Suprapubic skin (tissue), 4 donors: ENCODE measurements around the gene TIAL1. TPM values are rescaled to one million over a fixed set of nuclear protein-coding genes. Genes with fewer than 3 reads are reported as not detected.

Experiments used
- DNase-seq, 2 donors: peaks; one replicate each; pipeline ENCODE4 v3.0.0-alpha.2; 2019; ENCODE audit warnings: low spot score in 2 of 2
- H3K27ac ChIP-seq: fragments of 200-600 bp; sonication (generic); one replicate; pipeline ENCODE4 v1.5.1; 2019
- H3K27me3 ChIP-seq: fragments of 200-600 bp; sonication (generic); one replicate; pipeline ENCODE4 v1.5.1; 2019
- H3K36me3 ChIP-seq: fragments of 200-600 bp; sonication (generic); one replicate; pipeline ENCODE4 v1.5.1; 2019
- H3K4me1 ChIP-seq: fragments of 200-600 bp; sonication (generic); one replicate; pipeline ENCODE4 v1.5.1; 2019
- H3K4me3 ChIP-seq: fragments of 200-600 bp; sonication (generic); one replicate; pipeline ENCODE4 v1.5.1; 2019; ENCODE audit warnings: mild to moderate bottlenecking
- H3K9me3 ChIP-seq: fragments of 200-600 bp; sonication (generic); one replicate; pipeline ENCODE4 v1.5.1; 2019
- CTCF ChIP-seq, 2 donors: fragments of 200-600 bp in 1 of 2; fragments of 450-650 bp in 1 of 2; sonication (generic) in 1 of 2; IDR thresholded peaks; one replicate each; pipeline ENCODE4 v1.5.1; 2016 to 2019; ENCODE audit warnings: antibody characterized with exemption in 2 of 2, mild to moderate bottlenecking in 1 of 2, moderate library complexity in 1 of 2
- EP300 ChIP-seq: sonication (generic); formaldehyde crosslinking; IDR thresholded peaks from one replicate; pipeline ENCODE4 v1.6.1; 2017; ENCODE audit warnings: antibody characterized with exemption
- POLR2A ChIP-seq, 2 donors: fragments of 450-650 bp; IDR thresholded peaks; one replicate each; pipeline ENCODE4 v1.6.1; 2017; ENCODE audit warnings: antibody characterized with exemption in 2 of 2, mild to moderate bottlenecking in 2 of 2, moderate library complexity in 2 of 2
- POLR2AphosphoS5 ChIP-seq, 3 donors: sonication (generic); formaldehyde crosslinking; IDR thresholded peaks; one replicate each; pipeline ENCODE4 v1.6.1; 2017; ENCODE audit warnings: antibody characterized with exemption in 3 of 3
- WGBS: methylation state at CpG from one replicate; pipeline ENCODE4 v1.1.5; 2018; 5-methylcytosine and 5-hydroxymethylcytosine counted together
- total RNA-seq, 4 donors: library from RNA; depleted of rRNA; stranded (reverse); fragments of >200 nt; gene quantifications; one replicate each; pipeline ENCODE4 v1.1.0, GENCODE V29; 2016

The TIAL1 gene
- total RNA-seq, 4 donors from 2014 or later: 52.8 to 176 (median 62.2) TPM

- Histone ChIP-seq H3K4me1 (no peaks in the 10 kb centered on the region), H3K27me3 (no peaks in the 10 kb centered on the region), H3K36me3 (no peaks in the 10 kb centered on the region), H3K9me3 (no peaks in the 10 kb centered on the region), H3K4me3 (no peak overlapping the region), H3K27ac (no peak overlapping the region)
- no peak for TF ChIP-seq POLR2A (IDR thresholded peaks at IDR 0.05)
- no peak for TF ChIP-seq CTCF (IDR thresholded peaks at IDR 0.05)
- TF ChIP-seq POLR2AphosphoS5 (IDR thresholded peaks at IDR 0.05): no peak
- no peak for TF ChIP-seq EP300
- WGBS: 82% methylated on average over 6 of the region's 6 CpGs
- DNase-seq: no peak
Observed at GRCh38 chr10:119555178-119555784, 41.5 kb downstream of the TIAL1 start.

GRCh38 chr10:119550827-119551226 lies 45.9 kb downstream of the TIAL1 start:
- Histone ChIP-seq H3K27me3 (no peaks in the 10 kb centered on the region), H3K36me3 (no peaks in the 10 kb centered on the region), H3K4me1 (no peaks in the 10 kb centered on the region), H3K27ac (no peak overlapping the region), H3K9me3 (no peaks in the 10 kb centered on the region), H3K4me3 (no peak overlapping the region)
- TF ChIP-seq EP300: no peak
- no peak for TF ChIP-seq CTCF (IDR thresholded peaks at IDR 0.05)
- no peak for TF ChIP-seq POLR2AphosphoS5 (IDR thresholded peaks at IDR 0.05)
- no peak for TF ChIP-seq POLR2A (IDR thresholded peaks at IDR 0.05)
- DNase-seq: no peak
- 89% methylated on average over 4 of the region's 4 CpGs for WGBS

DNA sequence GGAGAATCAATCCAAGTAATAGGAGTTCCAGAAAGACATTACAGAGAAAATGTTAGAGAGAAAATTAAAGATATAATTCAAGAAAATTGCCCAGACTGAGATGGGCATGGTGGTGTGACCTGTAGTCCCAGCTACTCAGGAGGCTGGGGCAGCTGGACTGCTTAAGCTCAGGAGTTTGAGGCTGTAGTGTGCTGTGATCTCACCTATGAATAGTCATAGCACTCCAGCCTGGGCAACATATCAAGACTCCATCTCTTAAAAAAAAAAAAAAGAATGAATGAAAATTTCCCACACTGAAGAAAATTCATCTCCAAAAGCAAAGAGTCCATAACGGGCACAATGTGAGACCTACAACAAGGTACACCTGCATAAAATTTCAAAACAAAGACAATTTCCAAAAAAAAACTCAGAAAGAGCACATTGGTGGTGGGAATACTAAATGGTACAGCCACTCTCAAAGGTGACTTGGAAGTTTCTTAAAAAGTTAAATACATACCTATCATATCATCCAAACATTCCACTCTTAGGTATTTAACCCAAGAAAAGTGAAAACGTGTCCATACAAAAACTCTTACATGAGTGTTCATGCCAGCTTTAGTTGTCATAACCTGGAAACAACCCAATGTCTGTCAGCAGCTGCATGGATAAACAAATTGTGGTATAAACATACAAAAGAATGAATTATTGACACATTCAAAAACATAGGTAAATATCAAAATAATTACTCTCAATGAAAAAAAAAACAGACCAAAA lies 47.3 kb downstream of the TIAL1 start:
- no peak overlapping the region for H3K4me3 ChIP-seq
- TF ChIP-seq CTCF (IDR thresholded peaks at IDR 0.05) (no peak), POLR2A (IDR thresholded peaks at IDR 0.05) (no peak), EP300 (no peak), POLR2AphosphoS5 (IDR thresholded peaks at IDR 0.05) (no peak)
- no peaks in the 10 kb centered on the region for H3K27me3 ChIP-seq
- WGBS: 40% methylated on average over 2 of the region's 2 CpGs
- H3K9me3 ChIP-seq: no peaks in the 10 kb centered on the region
- H3K36me3 ChIP-seq: no peaks in the 10 kb centered on the region
- no peaks in the 10 kb centered on the region for H3K4me1 ChIP-seq
- H3K27ac ChIP-seq: no peak overlapping the region
- DNase-seq: no peak

DNA sequence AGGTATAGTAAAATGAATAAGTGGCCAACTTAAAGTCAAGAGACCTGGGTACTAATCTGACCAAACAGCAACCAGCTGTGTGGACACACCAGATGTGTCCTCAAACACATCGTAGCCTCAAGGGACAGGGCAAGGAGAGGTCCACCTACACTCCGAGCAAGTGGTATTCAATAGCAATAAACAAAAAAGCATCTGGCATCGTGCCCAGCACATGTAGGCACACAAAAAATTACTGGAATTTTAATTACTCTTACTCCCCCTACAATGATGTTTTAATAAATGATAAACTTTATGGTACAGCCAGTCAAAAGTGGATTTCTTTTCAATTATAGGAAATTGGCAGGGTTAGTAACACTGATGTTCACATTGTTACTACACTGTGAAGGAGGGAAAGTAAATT lies 50.8 kb downstream of the TIAL1 start:
- DNase-seq: no peak
- 57% methylated on average over 3 of the region's 3 CpGs for WGBS
- no peaks in the 10 kb centered on the region for H3K27me3 ChIP-seq
- TF ChIP-seq CTCF (IDR thresholded peaks at IDR 0.05): no peak
- no peak for TF ChIP-seq POLR2A (IDR thresholded peaks at IDR 0.05)
- TF ChIP-seq EP300: no peak
- no peak for TF ChIP-seq POLR2AphosphoS5 (IDR thresholded peaks at IDR 0.05)
- H3K27ac ChIP-seq: no peak overlapping the region
- no peaks in the 10 kb centered on the region for H3K36me3 ChIP-seq
- H3K4me1 ChIP-seq: peaks cover 28% of the 10 kb centered on the region
- no peak overlapping the region for H3K4me3 ChIP-seq
- no peaks in the 10 kb centered on the region for H3K9me3 ChIP-seq

DNA sequence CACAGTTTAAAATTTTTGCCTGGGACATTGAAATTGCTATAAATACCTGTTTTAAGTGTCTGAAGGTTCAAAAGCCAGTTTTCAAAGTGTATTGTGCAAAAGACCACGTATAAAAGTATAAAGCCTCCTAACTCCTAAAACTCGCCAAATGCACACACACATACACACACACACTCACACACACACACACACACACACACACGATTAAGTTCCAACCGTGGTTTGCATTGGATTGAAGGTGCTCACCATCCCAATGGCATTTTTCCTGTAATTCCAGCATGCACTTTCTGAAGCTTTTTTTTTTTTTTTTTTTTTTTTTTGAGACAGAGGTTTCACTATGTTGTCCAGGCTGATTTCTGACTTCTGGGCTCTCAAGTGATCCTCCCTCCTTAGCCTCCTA lies 51.5 kb downstream of the TIAL1 start:
- Histone ChIP-seq H3K4me1 (peaks cover 33% of the 10 kb centered on the region), H3K36me3 (no peaks in the 10 kb centered on the region), H3K27me3 (no peaks in the 10 kb centered on the region), H3K9me3 (no peaks in the 10 kb centered on the region), H3K27ac (no peak overlapping the region), H3K4me3 (no peak overlapping the region)
- WGBS: 59% methylated on average over 4 of the region's 4 CpGs
- no peak for DNase-seq
- TF ChIP-seq POLR2A (IDR thresholded peaks at IDR 0.05) (no peak), EP300 (no peak)
